A673 (cell line): ENCODE measurements around the gene ATG7. TPM values are rescaled to one million over a fixed set of nuclear protein-coding genes. Genes with fewer than 3 reads are reported as not detected.

Source experiments
- BruUV-seq: library from RNA; stranded (reverse); fragments of 400-500 nt; replicated peaks from 2 replicates; lab custom pipeline; 2021; lab: Mats Ljungman, UMichigan
- CTCF ChIA-PET: fragments of 300-600 bp; sonication (Branson Sonifier 250); formaldehyde crosslinking; loops from one replicate; lab custom pipeline; 2022; ENCODE audit warnings: antibody characterized with exemption; lab: Charles Lee
- POLR2A ChIA-PET: fragments of 300-600 bp; sonication (Branson Sonifier 250); formaldehyde crosslinking; loops from one replicate; lab custom pipeline; 2022; ENCODE audit warnings: antibody characterized with exemption; ENCODE audit not compliant: low non-redundant PET; lab: Charles Lee
- DNase-seq: peaks from one replicate; pipeline ENCODE4 v3.0.0-alpha.2; 2015; ENCODE audit warnings: low spot score
- H3K27ac ChIP-seq: fragments of 200-600 bp; sonication (generic); 2 replicates; pipeline ENCODE4 v1.5.1; 2016; ENCODE audit warnings: mixed run types, low read depth, mild to moderate bottlenecking, mixed read lengths, antibody characterized with exemption, low read length; ENCODE audit not compliant: poor library complexity, severe bottlenecking
- H3K27me3 ChIP-seq: fragments of 200-600 bp; sonication (generic); replicated peaks from 2 replicates; pipeline ENCODE4 v1.6.1; 2017; ENCODE audit warnings: mixed run types, low read depth, mild to moderate bottlenecking, mixed read lengths, antibody characterized with exemption, low read length; ENCODE audit not compliant: insufficient read depth, poor library complexity
- H3K36me3 ChIP-seq: fragments of 200-600 bp; sonication (generic); 2 replicates; pipeline ENCODE4 v1.6.1; 2016; ENCODE audit warnings: mixed run types, mild to moderate bottlenecking, mixed read lengths, antibody characterized with exemption, low read length; ENCODE audit not compliant: insufficient read depth, poor library complexity, severe bottlenecking
- H3K4me1 ChIP-seq: fragments of 200-600 bp; sonication (generic); 2 replicates; pipeline ENCODE4 v1.6.1; 2017; ENCODE audit warnings: mixed run types, mild to moderate bottlenecking, mixed read lengths, antibody characterized with exemption, low read length; ENCODE audit not compliant: insufficient read depth, poor library complexity, severe bottlenecking
- H3K4me3 ChIP-seq: fragments of 200-600 bp; sonication (generic); 2 replicates; pipeline ENCODE4 v1.5.1; 2016; ENCODE audit warnings: low read depth, mixed run types, mild to moderate bottlenecking, mixed read lengths, low read length; ENCODE audit not compliant: poor library complexity, severe bottlenecking
- H3K9me3 ChIP-seq: fragments of 200-600 bp; sonication (generic); 2 replicates; pipeline ENCODE4 v1.6.1; 2016; ENCODE audit warnings: mixed run types, low read depth, mild to moderate bottlenecking, mixed read lengths, antibody characterized with exemption, low read length; ENCODE audit not compliant: poor library complexity, severe bottlenecking
- EZH2 ChIP-seq: fragments of 200-600 bp; sonication (generic); IDR thresholded peaks from 2 replicates; pipeline ENCODE4 v1.6.1; 2017; ENCODE audit warnings: borderline replicate concordance, low read depth, mild to moderate bottlenecking, mixed read lengths, antibody characterized with exemption, low read length; ENCODE audit not compliant: poor library complexity, severe bottlenecking
- intact Hi-C: fragments of 100-400 bp; cut with micrococcal nuclease; formaldehyde crosslinking; loops from one replicate; pipeline ENCODE4 v1.10.0; 2022; ENCODE audit not compliant: unreplicated experiment
- total RNA-seq: library from RNA; stranded (reverse); gene quantifications from 2 replicates; pipeline ENCODE4 v1.2.3, GENCODE V29; 2021
- TF ChIP-seq, protein P1 (sequence below): fragments of 300-800, 200-600 bp; sonication (generic); conservative IDR thresholded peaks from 2 replicates; pipeline ENCODE4 v1.5.1; 2017; ENCODE audit warnings: low read depth, mild to moderate bottlenecking, antibody characterized with exemption, low read length, moderate library complexity, mixed read lengths

ATG7 gene
- total RNA-seq, 1 experiment from 2014 or later, result 30.9 TPM

GRCh38 chr3:11370966-11371365 lies 98.8 kb downstream of the ATG7 start:
- Histone ChIP-seq H3K27ac (no peak overlapping the region), H3K4me1 (peaks cover 27% of the 10 kb centered on the region), H3K27me3 (no peaks in the 10 kb centered on the region), H3K9me3 (no peaks in the 10 kb centered on the region), H3K4me3 (no peak overlapping the region), H3K36me3 (no peaks in the 10 kb centered on the region)
- ChIA-PET CTCF (no interaction called here), POLR2A (no interaction called here)
- intact Hi-C loops, result loop anchor here (10.0 kb wide), 1 partner anchor 464 kb away; no protein-coding TSS in a partner anchor
- DNase-seq, result no peak
- TF ChIP-seq, protein P1, sequence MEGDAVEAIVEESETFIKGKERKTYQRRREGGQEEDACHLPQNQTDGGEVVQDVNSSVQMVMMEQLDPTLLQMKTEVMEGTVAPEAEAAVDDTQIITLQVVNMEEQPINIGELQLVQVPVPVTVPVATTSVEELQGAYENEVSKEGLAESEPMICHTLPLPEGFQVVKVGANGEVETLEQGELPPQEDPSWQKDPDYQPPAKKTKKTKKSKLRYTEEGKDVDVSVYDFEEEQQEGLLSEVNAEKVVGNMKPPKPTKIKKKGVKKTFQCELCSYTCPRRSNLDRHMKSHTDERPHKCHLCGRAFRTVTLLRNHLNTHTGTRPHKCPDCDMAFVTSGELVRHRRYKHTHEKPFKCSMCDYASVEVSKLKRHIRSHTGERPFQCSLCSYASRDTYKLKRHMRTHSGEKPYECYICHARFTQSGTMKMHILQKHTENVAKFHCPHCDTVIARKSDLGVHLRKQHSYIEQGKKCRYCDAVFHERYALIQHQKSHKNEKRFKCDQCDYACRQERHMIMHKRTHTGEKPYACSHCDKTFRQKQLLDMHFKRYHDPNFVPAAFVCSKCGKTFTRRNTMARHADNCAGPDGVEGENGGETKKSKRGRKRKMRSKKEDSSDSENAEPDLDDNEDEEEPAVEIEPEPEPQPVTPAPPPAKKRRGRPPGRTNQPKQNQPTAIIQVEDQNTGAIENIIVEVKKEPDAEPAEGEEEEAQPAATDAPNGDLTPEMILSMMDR, result no peak
- no peak for TF ChIP-seq EZH2
- no TSS peak for BruUV-seq

GRCh38 chr3:11371747-11372146 lies 99.5 kb downstream of the ATG7 start:
- CTCF ChIA-PET, result interaction anchor here (0.5 kb wide), 1 partner anchor 320 kb away, joined by 11 read pairs; no protein-coding TSS in a partner anchor
- Histone ChIP-seq H3K27ac (no peak overlapping the region), H3K4me3 (no peak overlapping the region), H3K4me1 (peaks cover 19% of the 10 kb centered on the region), H3K9me3 (no peaks in the 10 kb centered on the region), H3K36me3 (no peaks in the 10 kb centered on the region), H3K27me3 (no peaks in the 10 kb centered on the region)
- intact Hi-C loops, result loop anchor here (10.0 kb wide), 1 partner anchor 463 kb away; no protein-coding TSS in a partner anchor
- BruUV-seq, result no TSS peak
- no peak for DNase-seq
- TF ChIP-seq, protein P1, result no peak
- TF ChIP-seq EZH2, result no peak
- POLR2A ChIA-PET, result interaction anchor here (0.6 kb wide), 1 partner anchor 462 kb away, joined by 4 read pairs; no protein-coding TSS in a partner anchor

DNA sequence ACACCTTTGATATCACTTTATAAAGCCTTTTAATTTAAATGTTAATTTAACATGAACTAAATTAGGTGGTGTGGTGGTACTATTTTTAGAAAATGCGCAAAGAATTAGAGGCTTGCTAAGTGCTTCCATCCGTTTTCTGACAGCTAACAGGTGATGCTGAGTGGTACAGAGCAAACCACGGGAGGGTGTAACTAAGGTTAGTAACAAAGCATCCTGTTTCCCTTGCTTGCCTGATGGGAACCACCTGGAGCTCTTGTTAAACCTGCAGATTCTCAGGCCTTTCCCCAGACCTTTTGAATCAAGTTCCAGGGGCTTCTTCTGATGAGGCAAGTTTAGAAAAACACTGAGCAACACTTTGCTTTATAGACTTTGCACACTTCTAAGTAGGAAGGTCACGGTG lies 101.0 kb downstream of the ATG7 start:
- H3K36me3 ChIP-seq, result no peaks in the 10 kb centered on the region
- H3K27ac ChIP-seq, result no peak overlapping the region
- ChIA-PET CTCF (no interaction called here), POLR2A (no interaction called here)
- H3K9me3 ChIP-seq, result no peaks in the 10 kb centered on the region
- BruUV-seq, result no TSS peak
- TF ChIP-seq, protein P1, result no peak
- no peak for TF ChIP-seq EZH2
- DNase-seq, result no peak
- no peaks in the 10 kb centered on the region for H3K27me3 ChIP-seq
- intact Hi-C loops, result loop anchor here (10.0 kb wide), 1 partner anchor 462 kb away; no protein-coding TSS in a partner anchor
- no peak overlapping the region for H3K4me3 ChIP-seq
- H3K4me1 ChIP-seq, result peaks cover 6% of the 10 kb centered on the region
